H1 (cell line): Measurements from ENCODE around the gene RPA3. TPM values are rescaled to one million over a fixed set of nuclear protein-coding genes. Genes with fewer than 3 reads are reported as not detected.

Experiments used
- CTCF ChIA-PET: fragments of 300-600 bp; sonication (Branson Sonifier 250); formaldehyde crosslinking; loops from one replicate; lab custom pipeline; 2021; ENCODE audit not compliant: partially characterized antibody; lab: Charles Lee
- POLR2A ChIA-PET: fragments of 300-600 bp; sonication (Branson Sonifier 250); formaldehyde crosslinking; loops from one replicate; lab custom pipeline; 2021; ENCODE audit warnings: inconsistent platforms; ENCODE audit not compliant: partially characterized antibody; lab: Charles Lee
- DNase-seq, 2 experiments: peaks; one replicate each; pipeline versions ENCODE4 v3.0.0 to v3.0.0-alpha.2; 2010 to 2022; ENCODE audit warnings: low spot score in 2 of 2, low read depth in 1 of 2, mixed read lengths in 1 of 2
- FAIRE-seq: peaks from 2 replicates; lab custom pipeline; 2011; peaks lifted over from hg19 to GRCh38; lab: Jason Lieb, UNC
- H2AFZ ChIP-seq: 2 replicates; pipeline ENCODE4 v1.8.1; 2012; ENCODE audit warnings: low read length, inconsistent platforms
- H2AK5ac ChIP-seq: 2 replicates; pipeline ENCODE4 v1.6.1; 2013; ENCODE audit warnings: low read depth, low read length
- H2BK120ac ChIP-seq: replicated peaks from 2 replicates; pipeline ENCODE3; 2013; ENCODE audit warnings: low read depth, low read length, inconsistent platforms
- H2BK12ac ChIP-seq: 2 replicates; pipeline ENCODE4 v1.6.1; 2013; ENCODE audit warnings: low read depth, low read length
- H2BK15ac ChIP-seq: 2 replicates; pipeline ENCODE4 v1.6.1; 2013; ENCODE audit warnings: low read length
- H2BK20ac ChIP-seq: 2 replicates; pipeline ENCODE4 v1.6.1; 2013; ENCODE audit warnings: low read length
- H2BK5ac ChIP-seq: 2 replicates; pipeline ENCODE4 v1.6.1; 2013; ENCODE audit warnings: low read depth, low read length
- H3K14ac ChIP-seq: 2 replicates; pipeline ENCODE4 v1.6.1; 2013; ENCODE audit warnings: inconsistent platforms; ENCODE audit not compliant: insufficient read length
- H3K18ac ChIP-seq: 2 replicates; pipeline ENCODE4 v1.6.1; 2013; ENCODE audit warnings: low read length; ENCODE audit errors: extremely low read depth
- H3K23ac ChIP-seq: 2 replicates; pipeline ENCODE4 v1.6.1; 2013; ENCODE audit warnings: inconsistent platforms; ENCODE audit not compliant: insufficient read length
- H3K23me2 ChIP-seq: 2 replicates; pipeline ENCODE4 v1.6.1; 2013; ENCODE audit warnings: low read depth, low read length
- H3K27ac ChIP-seq: 2 replicates; pipeline ENCODE4 v1.6.1; 2011; ENCODE audit warnings: low read depth, low read length, inconsistent platforms
- H3K27me3 ChIP-seq, 4 experiments: replicated peaks in 1 of 4; 1 replicate in 1 of 4; 2 replicates in 3 of 4; pipeline versions ENCODE4 v1.6.1 to v1.8.1; 2011 to 2013; ENCODE audit warnings: low read length in 3 of 4, mild to moderate bottlenecking in 3 of 4, inconsistent platforms in 2 of 4, mixed read lengths in 2 of 4, moderate library complexity in 1 of 4; ENCODE audit not compliant: control insufficient read depth in 3 of 4, insufficient read depth in 3 of 4; ENCODE audit errors: extremely low read depth in 1 of 4
- H3K36me3 ChIP-seq, 4 experiments: 2 replicates each; pipeline versions ENCODE4 v1.6.1 to v1.8.1; 2011 to 2013; ENCODE audit warnings: mild to moderate bottlenecking in 4 of 4, low read length in 3 of 4, moderate library complexity in 2 of 4, control low read depth in 1 of 4, inconsistent platforms in 1 of 4; ENCODE audit not compliant: insufficient read depth in 4 of 4, control insufficient read depth in 2 of 4
- H3K4ac ChIP-seq: replicated peaks from 2 replicates; pipeline ENCODE3; 2013; ENCODE audit warnings: low read length, low read depth, mixed read lengths, inconsistent platforms; ENCODE audit not compliant: insufficient read length
- H3K4me1 ChIP-seq, 4 experiments: replicated peaks in 1 of 4; 1 replicate in 1 of 4; 2 replicates in 3 of 4; pipeline versions ENCODE4 v1.6.1 to v1.8.1; 2011 to 2013; ENCODE audit warnings: low read length in 3 of 4, inconsistent platforms in 2 of 4, mixed read lengths in 1 of 4; ENCODE audit not compliant: insufficient read depth in 4 of 4, control insufficient read depth in 3 of 4
- H3K4me2 ChIP-seq, 2 experiments: 2 replicates each; pipeline versions ENCODE4 v1.6.1 to v1.8.1; 2011 to 2013; ENCODE audit warnings: low read depth in 2 of 2, low read length in 2 of 2, control low read depth in 1 of 2, inconsistent platforms in 1 of 2, mild to moderate bottlenecking in 1 of 2; ENCODE audit not compliant: insufficient read depth in 1 of 2
- H3K4me3 ChIP-seq, 4 experiments: fragments of 200-600, 300-600 bp in 1 of 4; sonication (generic), shearing (Covaris generic), sonication (Bioruptor Twin) in 1 of 4; 2 replicates each; pipeline versions ENCODE4 v1.5.1 to v1.8.1; 2011 to 2016; ENCODE audit warnings: low read length in 4 of 4, low read depth in 3 of 4, control low read depth in 2 of 4, inconsistent platforms in 2 of 4, mild to moderate bottlenecking in 2 of 4, mixed read lengths in 1 of 4, moderate library complexity in 1 of 4; ENCODE audit not compliant: insufficient read depth in 2 of 4; ENCODE audit errors: extremely low read depth in 1 of 4
- H3K56ac ChIP-seq: replicated peaks from 2 replicates; pipeline ENCODE3; 2013; ENCODE audit warnings: low read depth, mild to moderate bottlenecking, mixed read lengths, low read length, inconsistent platforms; ENCODE audit not compliant: insufficient read length
- H3K79me1 ChIP-seq: 2 replicates; pipeline ENCODE4 v1.6.1; 2013; ENCODE audit warnings: low read depth, low read length, control low read depth
- H3K79me2 ChIP-seq, 2 experiments: 2 replicates each; pipeline versions ENCODE4 v1.6.1 to v1.8.1; 2012 to 2013; ENCODE audit warnings: low read length in 2 of 2, mild to moderate bottlenecking in 2 of 2, inconsistent platforms in 1 of 2; ENCODE audit not compliant: insufficient read depth in 2 of 2, control insufficient read depth in 1 of 2
- H3K9ac ChIP-seq, 4 experiments: replicated peaks in 1 of 4; 1 replicate in 1 of 4; 2 replicates in 3 of 4; pipeline versions ENCODE4 v1.6.1 to v1.8.1; 2011 to 2013; ENCODE audit warnings: low read depth in 3 of 4, low read length in 3 of 4, control low read depth in 2 of 4, mild to moderate bottlenecking in 2 of 4, moderate library complexity in 2 of 4, inconsistent platforms in 1 of 4; ENCODE audit errors: extremely low read depth in 1 of 4
- H3K9me3 ChIP-seq, 2 experiments: 2 replicates each; pipeline versions ENCODE4 v1.6.1 to v1.8.1; 2012 to 2013; ENCODE audit warnings: mild to moderate bottlenecking in 2 of 2, moderate library complexity in 2 of 2, control low read depth in 1 of 2, inconsistent platforms in 1 of 2, low read depth in 1 of 2, low read length in 1 of 2, mixed read lengths in 1 of 2; ENCODE audit not compliant: insufficient read depth in 2 of 2
- H4K20me1 ChIP-seq, 2 experiments: replicated peaks in 1 of 2; 2 replicates each; pipeline versions ENCODE3 to v1.8.1; 2011 to 2013; ENCODE audit warnings: inconsistent platforms in 2 of 2, low read length in 2 of 2, mild to moderate bottlenecking in 1 of 2; ENCODE audit not compliant: insufficient read depth in 2 of 2, control insufficient read depth in 1 of 2
- H4K5ac ChIP-seq: 2 replicates; pipeline ENCODE4 v1.6.1; 2013; ENCODE audit warnings: low read length, low read depth, mixed read lengths, inconsistent platforms; ENCODE audit not compliant: insufficient read length
- H4K8ac ChIP-seq: 2 replicates; pipeline ENCODE4 v1.8.0; 2013; ENCODE audit warnings: mild to moderate bottlenecking, moderate library complexity, low read length, inconsistent platforms; ENCODE audit not compliant: insufficient read depth; ENCODE audit errors: extremely low read depth
- H4K91ac ChIP-seq: replicated peaks from 2 replicates; pipeline ENCODE3; 2013; ENCODE audit warnings: low read length, mixed read lengths, inconsistent platforms; ENCODE audit not compliant: insufficient read length
- ASH2L ChIP-seq: fragments of 200-600, 300-600 bp; sonication (generic); IDR thresholded peaks from one replicate; pipeline ENCODE4 v1.7.1; 2017; ENCODE audit warnings: low read length
- ATF2 ChIP-seq: IDR thresholded peaks from 2 replicates; pipeline ENCODE4 v1.6.1; 2012; ENCODE audit warnings: low read length, inconsistent platforms
- CBX5 ChIP-seq: fragments of 300-800, 300-1000 bp; sonication (generic); IDR thresholded peaks from 2 replicates; pipeline ENCODE4 v1.7.1; 2016; ENCODE audit warnings: antibody characterized with exemption, low read length, low read depth
- CEBPB ChIP-seq: IDR thresholded peaks from 2 replicates; pipeline ENCODE4 v1.6.1; 2012; ENCODE audit warnings: low read depth, low read length
- CHD2 ChIP-seq: IDR thresholded peaks from 2 replicates; pipeline ENCODE4 v1.6.1; 2012; ENCODE audit warnings: low read length, improper control_type of control experiment
- GTF2F1 ChIP-seq: IDR thresholded peaks from 2 replicates; pipeline ENCODE4 v1.6.1; 2012; ENCODE audit warnings: low read depth, low read length, improper control_type of control experiment, borderline replicate concordance
- HDAC6 ChIP-seq: IDR thresholded peaks from one replicate; pipeline ENCODE4 v1.7.1; 2012; ENCODE audit warnings: low read depth, mild to moderate bottlenecking, inconsistent platforms, low read length, moderate library complexity
- KDM4A ChIP-seq: IDR thresholded peaks from one replicate; pipeline ENCODE4 v1.7.1; 2012; ENCODE audit warnings: low read depth, mild to moderate bottlenecking, moderate library complexity, low read length, inconsistent platforms; ENCODE audit not compliant: severe bottlenecking
- MAFK ChIP-seq: IDR thresholded peaks from 2 replicates; pipeline ENCODE4 v1.6.1; 2012; ENCODE audit warnings: low read depth, mild to moderate bottlenecking, improper control_type of control experiment, low read length
- NRF1 ChIP-seq: IDR thresholded peaks from 2 replicates; pipeline ENCODE4 v1.6.1; 2011; ENCODE audit warnings: mild to moderate bottlenecking, low read depth, low read length, improper control_type of control experiment
- SP2 ChIP-seq: IDR thresholded peaks from 2 replicates; pipeline ENCODE4 v1.6.1; 2012; ENCODE audit warnings: mild to moderate bottlenecking, low read length, inconsistent platforms
- SP4 ChIP-seq: IDR thresholded peaks from 2 replicates; pipeline ENCODE4 v1.6.1; 2012; ENCODE audit warnings: low read length, inconsistent platforms
- TEAD4 ChIP-seq: IDR thresholded peaks from 2 replicates; pipeline ENCODE4 v1.6.1; 2012; ENCODE audit warnings: low read depth, low read length, inconsistent platforms, mixed read lengths
- WGBS, 2 experiments: shearing (Covaris generic) in 1 of 2; methylation state at CpG; one replicate each; pipeline versions ENCODE4 v1.1.6 to v1.1.7; 2013 to 2015; ENCODE audit warnings: low lambda C conversion rate in 2 of 2, mixed read lengths in 2 of 2, inconsistent platforms in 1 of 2, low coverage in 1 of 2, missing lambda C conversion rate in 1 of 2; ENCODE audit not compliant: insufficient replicate concordance in 2 of 2, insufficient coverage in 1 of 2, insufficient read length in 1 of 2; ENCODE audit errors: extremely low coverage in 1 of 2, missing lambda C conversion rate in 1 of 2; 5-methylcytosine and 5-hydroxymethylcytosine counted together
- polyA plus RNA-seq, 7 experiments: library from polyadenylated mRNA; depleted of rRNA in 3 of 7; stranded (reverse) in 5 of 7; unstranded in 2 of 7; fragments of >200 nt in 5 of 7; fragments of 200-250 nt in 2 of 7; gene quantifications; 1 replicate in 5 of 7; 2 replicates in 1 of 7; 4 replicates in 1 of 7; pipeline versions ENCODE4 v1.2.1 to v1.2.3, GENCODE V29; 2011 to 2013; ENCODE audit warnings: missing spikeins in 2 of 7, mixed read lengths in 2 of 7
- total RNA-seq: library from RNA; stranded (reverse); fragmentation: NEBNext Ultra II Directional; extraction: Animal tissue kit (Norgen Biotek cat#: 25700); gene quantifications from 2 replicates; pipeline ENCODE4 v1.2.1, GENCODE V29; 2021

The RPA3 gene
- total and polyA plus RNA-seq, 2 of the 8 experiments (the other 6 are each of a cell fraction or from before 2014, with no cell fraction given): 60.2 to 105 TPM

- H2AFZ ChIP-seq: no peak overlapping the region
- H3K4me3 ChIP-seq: no peak overlapping the region
- H2BK12ac ChIP-seq: no peak overlapping the region
- H3K9ac ChIP-seq: no peak overlapping the region
- no peak overlapping the region for H4K5ac ChIP-seq
- H3K18ac ChIP-seq: no peak overlapping the region
- H2BK5ac ChIP-seq: no peak overlapping the region
- no peak overlapping the region for H4K91ac ChIP-seq
- H3K27ac ChIP-seq: no peak overlapping the region
- H2BK15ac ChIP-seq: no peak overlapping the region
- H3K14ac ChIP-seq: no peak overlapping the region
- no peaks in the 10 kb centered on the region for H3K23me2 ChIP-seq
- H3K4ac ChIP-seq: no peak overlapping the region
- no peaks in the 10 kb centered on the region for H3K9me3 ChIP-seq
- no peak overlapping the region for H3K23ac ChIP-seq
- H3K36me3 ChIP-seq: no peaks in the 10 kb centered on the region
- H2BK20ac ChIP-seq: no peak overlapping the region
- POLR2A ChIA-PET: no interaction called here
- H2AK5ac ChIP-seq: no peak overlapping the region
- H3K4me2 ChIP-seq: no peak overlapping the region
- H3K79me2 ChIP-seq: no peaks in the 10 kb centered on the region
- CTCF ChIA-PET: interaction anchor here (2.0 kb wide), 1 partner anchor 14 kb away, joined by 6 read pairs; no protein-coding TSS in a partner anchor
- DNase-seq (no peak), FAIRE-seq (no peak)
- H4K8ac ChIP-seq: no peak overlapping the region
- WGBS, 2 experiments: 87% methylated on average over 5 of the region's 5 CpGs; no CpG with 5 or more reads in 1 of the 2 experiments
- H3K4me1 ChIP-seq: no peaks in the 10 kb centered on the region
- no peak overlapping the region for H3K56ac ChIP-seq
- no peaks in the 10 kb centered on the region for H3K27me3 ChIP-seq
- no peaks in the 10 kb centered on the region for H3K79me1 ChIP-seq
- no peak overlapping the region for H2BK120ac ChIP-seq
- H4K20me1 ChIP-seq: no peaks in the 10 kb centered on the region
- TF ChIP-seq CBX5 (no peak), GTF2F1 (no peak), KDM4A (no peak), MAFK (no peak), NRF1 (no peak), HDAC6 (no peak), ATF2 (no peak), SP4 (no peak), ASH2L (no peak), CEBPB (no peak), TEAD4 (no peak), CHD2 (no peak), SP2 (no peak)
Measured at GRCh38 chr7:7695111-7695817, 23.1 kb downstream of the RPA3 start.
